NCI-H1048 (cell line): ENCODE data around the gene PLGRKT.
"Not testable (repeated sequence)": the region's sequence is repeated elsewhere in the genome, so short reads cannot be mapped to it uniquely, and the experiment has no call there.

ENCODE experiments used
- DNase-seq: peaks from one replicate; lab custom pipeline; 2025; lab: John Stamatoyannopoulos, UW

The PLGRKT gene

GRCh38 chr9:5430912-5431311 lies 6.8 kb downstream of the PLGRKT start:
- DNase-seq: no peak

GRCh38 chr9:5429873-5430564 lies 7.7 kb downstream of the PLGRKT start:
- no peak for DNase-seq

- DNase-seq: no peak
These were observed 8.8 kb downstream of the PLGRKT start for GRCh38 chr9:5428794-5429528.

GRCh38 chr9:5428172-5428571 lies 9.6 kb downstream of the PLGRKT start:
- DNase-seq: no peak

GRCh38 chr9:5427005-5427404 lies 10.7 kb downstream of the PLGRKT start:
- no peak for DNase-seq

GRCh38 chr9:5425006-5425628 lies 12.6 kb downstream of the PLGRKT start:
- DNase-seq: no peak

- DNase-seq: no peak
These were observed 15.4 kb downstream of the PLGRKT start for GRCh38 chr9:5422276-5422675.

GRCh38 chr9:5421163-5421562 lies 16.6 kb downstream of the PLGRKT start:
- no peak for DNase-seq

GRCh38 chr9:5419987-5420386 lies 17.7 kb downstream of the PLGRKT start:
- no peak for DNase-seq

GRCh38 chr9:5418481-5418880 lies 19.2 kb downstream of the PLGRKT start:
- no peak for DNase-seq

- DNase-seq: no peak
These were observed 20.8 kb downstream of the PLGRKT start for GRCh38 chr9:5416953-5417352.

GRCh38 chr9:5408596-5408995 lies 29.1 kb downstream of the PLGRKT start:
- no peak for DNase-seq

- no peak for DNase-seq
These were observed 35.5 kb downstream of the PLGRKT start for GRCh38 chr9:5402217-5402616.

GRCh38 chr9:5397547-5397946 lies 40.2 kb downstream of the PLGRKT start:
- DNase-seq: not testable (repeated sequence)

- DNase-seq: no peak
These were observed 42.3 kb downstream of the PLGRKT start for GRCh38 chr9:5395428-5395827.

GRCh38 chr9:5393976-5394375 lies 43.7 kb downstream of the PLGRKT start:
- not testable (repeated sequence) for DNase-seq

GRCh38 chr9:5393497-5393896 lies 44.2 kb downstream of the PLGRKT start:
- DNase-seq: no peak

GRCh38 chr9:5392285-5392684 lies 45.4 kb downstream of the PLGRKT start:
- DNase-seq: peak; percentile 57

- no peak for DNase-seq
These were observed 48.5 kb downstream of the PLGRKT start for GRCh38 chr9:5389109-5389732.

GRCh38 chr9:5388026-5388819 lies 49.5 kb downstream of the PLGRKT start:
- DNase-seq: no peak

GRCh38 chr9:5384436-5384835 lies 53.3 kb downstream of the PLGRKT start:
- DNase-seq: no peak

- DNase-seq: no peak
These were observed 55.2 kb downstream of the PLGRKT start for GRCh38 chr9:5382479-5382878.
